DLD1 (cell line): ENCODE data around the gene IMMP2L.

Experiments
- in situ Hi-C: cut with HindIII; loops from 2 replicates; pipeline ENCODE4 v1.10.0; 2017; ENCODE audit warnings: low sequenced_read_pairs

The IMMP2L gene

DNA sequence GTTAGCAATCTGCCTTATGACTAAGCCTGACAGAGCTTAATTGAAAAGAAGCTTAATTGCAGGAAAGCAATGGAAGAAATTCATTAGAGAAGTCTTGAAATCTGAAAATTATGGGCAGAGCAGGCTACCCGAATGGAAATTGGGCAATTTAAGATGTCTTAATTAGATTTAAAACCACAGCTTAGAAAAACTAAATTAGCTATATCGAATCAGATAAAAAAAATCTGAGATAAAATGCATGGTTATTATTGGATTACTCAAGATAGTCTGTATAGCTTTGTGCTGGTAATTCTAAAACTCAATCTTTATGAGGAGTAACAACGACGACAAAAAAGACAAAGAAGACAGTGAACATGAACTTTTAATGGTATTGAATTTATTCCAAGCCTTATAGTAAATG, 719.5 kb downstream of the IMMP2L start:
- in situ Hi-C loops, result no loop called here

- in situ Hi-C loops, result no loop called here
Observed at GRCh38 chr7:110841840-110842545, 720.3 kb downstream of the IMMP2L start.

GRCh38 chr7:110839866-110840265, 722.4 kb downstream of the IMMP2L start:
- in situ Hi-C loops, result no loop called here

DNA sequence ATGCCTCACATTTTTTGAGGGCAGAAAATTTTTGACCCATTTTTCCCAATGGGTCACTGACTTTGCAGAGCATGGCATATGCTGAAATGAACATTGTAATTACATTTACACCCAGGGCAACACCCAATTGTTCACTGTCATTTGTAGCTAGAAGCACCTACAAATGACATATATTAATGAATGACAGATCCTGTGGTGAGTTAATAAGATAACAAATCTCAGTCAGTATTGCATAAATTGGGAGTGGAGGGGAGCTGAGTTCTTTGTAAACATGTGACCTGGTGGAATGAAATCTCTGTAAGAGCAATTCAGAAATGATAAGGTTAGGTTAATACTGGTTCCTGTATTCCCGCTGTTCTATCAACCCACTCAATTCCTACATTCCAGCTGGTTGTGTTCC, 726.4 kb downstream of the IMMP2L start:
- in situ Hi-C loops, result no loop called here

- in situ Hi-C loops, result no loop called here
Observed at GRCh38 chr7:110835218-110835617, 727.1 kb downstream of the IMMP2L start.

- in situ Hi-C loops, result no loop called here
Observed at GRCh38 chr7:110831419-110831818, 730.9 kb downstream of the IMMP2L start.

DNA sequence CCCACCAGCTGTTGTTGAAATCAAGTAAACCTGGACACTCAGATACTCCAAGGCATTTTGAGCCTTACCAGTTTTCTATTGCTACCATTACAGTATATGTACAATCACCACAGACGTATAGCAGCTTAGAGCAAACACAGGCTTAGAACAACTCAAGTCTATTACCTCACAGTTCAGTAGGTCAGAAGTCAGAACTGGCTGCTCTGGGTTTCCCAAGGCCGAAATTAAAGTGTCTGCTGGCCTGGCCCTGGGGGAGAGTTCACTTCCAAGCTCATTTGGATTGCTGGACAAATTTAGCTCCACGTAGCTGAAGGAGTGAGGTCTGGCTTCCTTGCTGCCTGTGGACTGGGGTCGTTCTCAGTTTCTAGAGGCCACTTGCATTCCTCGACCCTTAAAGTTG, 731.5 kb downstream of the IMMP2L start:
- in situ Hi-C loops, result no loop called here

DNA sequence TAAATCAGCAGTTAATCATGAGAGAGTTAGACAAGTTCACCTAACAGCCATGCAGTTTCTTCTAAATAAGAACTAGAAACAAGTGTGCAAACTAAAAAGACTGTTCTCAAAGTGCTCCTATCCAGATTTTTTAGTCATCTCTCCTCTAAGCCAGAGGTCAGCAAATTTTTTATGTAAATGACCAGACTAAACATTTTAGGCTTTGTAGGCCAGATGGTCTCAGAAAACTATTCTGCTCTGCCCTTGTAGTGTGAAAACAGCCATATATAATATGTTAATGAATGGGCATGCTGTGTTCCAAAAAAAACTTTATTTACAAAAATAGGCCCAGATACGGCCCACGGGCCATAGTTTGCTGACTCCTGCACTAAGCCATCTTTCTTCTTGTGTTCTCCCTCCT, 734.4 kb downstream of the IMMP2L start:
- in situ Hi-C loops, result no loop called here

- in situ Hi-C loops, result no loop called here
Observed at GRCh38 chr7:110827287-110827855, 734.9 kb downstream of the IMMP2L start.

- in situ Hi-C loops, result no loop called here
Observed at GRCh38 chr7:110813986-110814385, 748.3 kb downstream of the IMMP2L start.

GRCh38 chr7:110809832-110810231, 752.5 kb downstream of the IMMP2L start:
- in situ Hi-C loops, result no loop called here

GRCh38 chr7:110808361-110808760, 753.9 kb downstream of the IMMP2L start:
- in situ Hi-C loops, result no loop called here

DNA sequence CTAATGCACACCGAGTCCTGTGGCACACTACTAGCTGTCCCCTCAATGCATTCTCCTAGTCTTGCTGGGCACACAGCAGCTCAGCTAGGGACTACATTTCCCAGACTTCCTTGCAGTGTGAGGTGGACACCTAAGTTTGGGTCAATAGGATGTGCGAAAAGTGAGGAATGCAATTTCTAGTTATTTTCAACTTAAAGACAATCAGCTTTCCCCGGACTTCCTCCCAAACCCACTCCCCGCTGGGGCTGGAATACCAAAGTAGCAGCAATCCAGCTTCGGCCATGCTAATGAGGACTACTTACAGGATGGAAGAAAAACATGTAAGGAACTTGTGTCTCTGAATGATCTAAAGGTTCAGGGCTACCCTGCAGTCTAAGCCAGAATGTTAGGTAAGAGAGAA, 757.8 kb downstream of the IMMP2L start:
- in situ Hi-C loops, result no loop called here

- in situ Hi-C loops, result no loop called here
Observed at GRCh38 chr7:110803602-110804143, 758.6 kb downstream of the IMMP2L start.

- in situ Hi-C loops, result no loop called here
Observed at GRCh38 chr7:110801502-110801901, 760.8 kb downstream of the IMMP2L start.

- in situ Hi-C loops, result no loop called here
Observed at GRCh38 chr7:110800984-110801383, 761.3 kb downstream of the IMMP2L start.

DNA sequence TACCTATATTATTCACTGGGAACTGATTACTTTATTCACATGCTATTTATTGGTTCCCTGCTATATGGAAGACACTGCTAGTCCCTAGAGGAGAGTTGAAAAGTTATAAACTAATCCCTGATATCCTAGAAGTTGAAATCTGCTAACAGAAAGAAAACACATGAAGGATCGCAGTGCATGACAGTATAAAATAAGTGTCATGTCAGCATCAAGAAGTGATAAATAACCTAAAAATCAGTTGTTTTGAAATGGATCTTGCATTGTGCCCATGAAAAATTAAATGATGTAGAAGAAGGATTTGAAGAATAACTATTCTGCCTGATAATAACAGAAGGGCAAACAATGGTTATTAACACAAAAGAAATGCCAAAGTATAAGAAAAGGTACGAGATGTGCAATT, 764.6 kb downstream of the IMMP2L start:
- in situ Hi-C loops, result no loop called here

- in situ Hi-C loops, result no loop called here
Observed at GRCh38 chr7:110790992-110791391, 771.3 kb downstream of the IMMP2L start.

- in situ Hi-C loops, result no loop called here
Observed at GRCh38 chr7:110786328-110786965, 775.8 kb downstream of the IMMP2L start.

DNA sequence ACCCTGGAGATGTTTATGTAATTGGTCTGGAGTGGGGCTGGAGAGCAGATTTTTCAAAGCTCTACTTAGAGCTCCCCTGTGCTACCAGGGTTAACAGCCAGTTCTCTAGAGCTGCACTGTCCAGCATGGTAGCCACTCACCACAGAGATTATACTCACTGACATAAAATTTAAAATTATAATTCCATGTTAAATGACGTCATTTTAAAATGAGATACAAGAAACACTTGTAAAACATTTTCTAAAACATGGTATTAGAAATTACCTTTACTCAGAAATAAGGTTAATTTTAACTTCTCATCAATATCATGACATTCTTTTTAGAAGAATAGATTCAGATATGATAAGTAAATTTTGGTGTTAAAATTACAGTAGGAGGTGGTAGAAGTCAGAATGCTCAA, 777.5 kb downstream of the IMMP2L start:
- in situ Hi-C loops, result no loop called here

- in situ Hi-C loops, result no loop called here
Observed at GRCh38 chr7:110780712-110781111, 781.6 kb downstream of the IMMP2L start.

DNA sequence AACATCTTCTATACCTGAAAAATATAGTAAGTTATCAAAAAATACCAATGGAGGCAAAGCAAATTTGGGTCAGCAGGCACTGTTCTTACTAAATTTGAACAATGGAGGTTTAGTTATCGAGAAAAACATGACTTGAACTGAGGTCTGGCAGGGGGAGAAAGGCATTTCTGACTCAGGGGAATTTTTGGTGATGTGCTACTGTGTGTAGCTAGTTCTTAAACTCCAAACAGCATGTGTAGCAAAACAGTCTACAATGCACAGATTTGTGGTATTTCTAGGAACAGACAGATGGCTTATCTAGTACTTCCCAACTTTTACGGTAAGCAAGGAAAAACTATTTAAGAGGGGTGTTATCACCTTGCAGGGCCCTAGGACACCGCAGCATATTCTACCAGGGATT, 783.0 kb downstream of the IMMP2L start:
- in situ Hi-C loops, result no loop called here
